HCT116 (cell line): ENCODE results near the gene UBXN2A. TPM values are rescaled to one million over a fixed set of nuclear protein-coding genes. Genes with fewer than 3 reads are reported as not detected.

ENCODE experiments used
- ATAC-seq: fragments of 200-7000 bp; cut with Tn5 transposase; 2 replicates; pipeline ENCODE4 v1.9.1; 2020; ENCODE audit warnings: mild to moderate bottlenecking, moderate library complexity
- BruUV-seq: library from RNA; stranded (reverse); fragments of 400-500 nt; replicated peaks from 2 replicates; lab custom pipeline; 2021; lab: Mats Ljungman, UMichigan
- CTCF ChIA-PET: fragments of 300-600 bp; sonication (Branson Sonifier 250); formaldehyde crosslinking; loops from one replicate; lab custom pipeline; 2021; ENCODE audit warnings: antibody characterized with exemption; lab: Charles Lee
- POLR2A ChIA-PET: fragments of 300-600, 350-600 bp; sonication (Branson Sonifier 250); formaldehyde crosslinking; loops from one replicate; lab custom pipeline; 2021; ENCODE audit warnings: antibody characterized with exemption; lab: Charles Lee
- RAD21 ChIA-PET, 2 experiments: fragments of 300-600 bp; sonication (Branson Sonifier 250); formaldehyde crosslinking; loops; one replicate each; lab custom pipeline; 2023; ENCODE audit warnings: low total read pairs in 2 of 2; ENCODE audit not compliant: uncharacterized antibody in 2 of 2, unreplicated experiment in 2 of 2, low non-redundant PET in 1 of 2; lab: Charles Lee
- DNase-seq: peaks from one replicate; pipeline ENCODE4 v3.0.0-alpha.2; 2010; ENCODE audit warnings: low read depth, low spot score
- H2AFZ ChIP-seq: fragments of 200-600 bp; shearing (Covaris generic), sonication (generic); 2 replicates; pipeline ENCODE4 v1.6.1; 2017; ENCODE audit warnings: low read depth, mixed run types, mixed read lengths, antibody characterized with exemption, low read length; ENCODE audit not compliant: poor library complexity, severe bottlenecking
- H3K27ac ChIP-seq: 2 replicates; pipeline ENCODE4 v1.5.1; 2012; ENCODE audit warnings: low read depth, low read length
- H3K27me3 ChIP-seq: fragments of 200-600 bp; sonication (generic); 2 replicates; pipeline ENCODE4 v1.6.1; 2016; ENCODE audit warnings: mixed run types, low read length, mixed read lengths; ENCODE audit not compliant: insufficient read depth
- H3K36me3 ChIP-seq, 2 experiments: fragments of 200-500 bp in 1 of 2; fragments of 200-600 bp in 1 of 2; sonication (Bioruptor generic) in 1 of 2; sonication (generic) in 1 of 2; 2 replicates each; pipeline versions ENCODE4 v1.5.1 to v1.6.1; 2014 to 2016; ENCODE audit warnings: low read length in 2 of 2, inconsistent platforms in 1 of 2, mixed read lengths in 1 of 2, mixed run types in 1 of 2; ENCODE audit not compliant: insufficient read depth in 2 of 2, control insufficient read depth in 1 of 2
- H3K4me1 ChIP-seq, 2 experiments: fragments of 200-600 bp in 1 of 2; sonication (generic) in 1 of 2; 2 replicates each; pipeline versions ENCODE4 v1.5.1 to v1.6.1; 2012 to 2017; ENCODE audit warnings: low read length in 2 of 2, inconsistent platforms in 1 of 2, mild to moderate bottlenecking in 1 of 2, mixed read lengths in 1 of 2, mixed run types in 1 of 2, moderate library complexity in 1 of 2; ENCODE audit not compliant: insufficient read depth in 2 of 2, control insufficient read depth in 1 of 2
- H3K4me2 ChIP-seq: fragments of 200-600 bp; sonication (generic); 2 replicates; pipeline ENCODE4 v1.6.1; 2017; ENCODE audit warnings: mixed run types, low read length, mixed read lengths
- H3K4me3 ChIP-seq, 2 experiments: fragments of 200-600 bp in 1 of 2; sonication (generic) in 1 of 2; replicated peaks in 1 of 2; 2 replicates each; pipeline ENCODE4 v1.5.1; 2011 to 2016; ENCODE audit warnings: low read length in 2 of 2, control low read depth in 1 of 2, low read depth in 1 of 2, mild to moderate bottlenecking in 1 of 2, mixed read lengths in 1 of 2, mixed run types in 1 of 2
- H3K79me2 ChIP-seq: fragments of 200-600 bp; sonication (generic); 2 replicates; pipeline ENCODE4 v1.6.1; 2017; ENCODE audit warnings: mild to moderate bottlenecking, mixed run types, low read length, moderate library complexity, mixed read lengths; ENCODE audit not compliant: insufficient read depth
- H3K9ac ChIP-seq: fragments of 200-600 bp; sonication (generic); 2 replicates; pipeline ENCODE4 v1.6.1; 2016; ENCODE audit warnings: low read length, mixed read lengths
- H3K9me2 ChIP-seq: fragments of 200-600 bp; sonication (generic), shearing (Covaris generic); 2 replicates; pipeline ENCODE4 v1.6.1; 2017; ENCODE audit warnings: mixed run types, mild to moderate bottlenecking, moderate library complexity; ENCODE audit not compliant: insufficient read depth
- H3K9me3 ChIP-seq, 2 experiments: fragments of 200-500 bp in 1 of 2; fragments of 200-600 bp in 1 of 2; sonication (Bioruptor generic) in 1 of 2; sonication (generic) in 1 of 2; 2 replicates each; pipeline ENCODE4 v1.6.1; 2014 to 2017; ENCODE audit warnings: low read length in 2 of 2, mixed read lengths in 2 of 2, inconsistent platforms in 1 of 2, low read depth in 1 of 2, mild to moderate bottlenecking in 1 of 2, mixed run types in 1 of 2, moderate library complexity in 1 of 2; ENCODE audit not compliant: control insufficient read depth in 1 of 2, insufficient read depth in 1 of 2
- H4K20me1 ChIP-seq: fragments of 200-600 bp; sonication (generic), shearing (Covaris generic); 2 replicates; pipeline ENCODE4 v1.6.1; 2017; ENCODE audit warnings: mixed run types, mild to moderate bottlenecking, moderate library complexity; ENCODE audit not compliant: insufficient read depth
- CBX3 ChIP-seq: IDR thresholded peaks from 2 replicates; pipeline ENCODE4 v1.6.1; 2012; ENCODE audit warnings: low read depth
- EGR1 ChIP-seq: IDR thresholded peaks from 2 replicates; pipeline ENCODE4 v1.6.1; 2012; ENCODE audit warnings: low read depth
- ELF1 ChIP-seq: IDR thresholded peaks from 2 replicates; pipeline ENCODE4 v1.6.1; 2012; ENCODE audit warnings: low read depth, borderline replicate concordance
- EZH2 ChIP-seq: fragments of 200-600 bp; sonication (generic); IDR thresholded peaks from 2 replicates; pipeline ENCODE4 v1.6.1; 2017; ENCODE audit warnings: antibody characterized with exemption, mixed run types
- EZH2phosphoT487 ChIP-seq: fragments of 200-600 bp; IDR thresholded peaks from 2 replicates; pipeline ENCODE4 v1.6.1; 2018; ENCODE audit warnings: antibody characterized with exemption, borderline replicate concordance
- FOSL1 ChIP-seq: IDR thresholded peaks from 2 replicates; pipeline ENCODE4 v1.6.1; 2012; ENCODE audit warnings: low read depth
- JUND ChIP-seq: IDR thresholded peaks from 2 replicates; pipeline ENCODE4 v1.6.1; 2012
- RAD21 ChIP-seq: IDR thresholded peaks from 2 replicates; pipeline ENCODE4 v1.6.1; 2012; ENCODE audit warnings: low read depth, mild to moderate bottlenecking
- SP1 ChIP-seq: IDR thresholded peaks from 2 replicates; pipeline ENCODE4 v1.6.1; 2012; ENCODE audit warnings: low read depth
- SRF ChIP-seq: IDR thresholded peaks from 2 replicates; pipeline ENCODE4 v1.6.1; 2012; ENCODE audit warnings: low read depth
- YY1 ChIP-seq: IDR thresholded peaks from 2 replicates; pipeline ENCODE4 v1.6.1; 2011; ENCODE audit warnings: low read length, low read depth, moderate library complexity, mild to moderate bottlenecking; ENCODE audit not compliant: insufficient replicate concordance; ENCODE audit errors: extremely low read depth
- ZFX ChIP-seq: fragments of 450-650 bp; IDR thresholded peaks from 2 replicates; pipeline ENCODE4 v1.6.1; 2017
- intact Hi-C: fragments of 100-400 bp; cut with micrococcal nuclease; formaldehyde crosslinking; loops from 2 replicates; pipeline ENCODE4 v1.10.0; 2022
- total RNA-seq: library from RNA; stranded (reverse); gene quantifications from one replicate; pipeline ENCODE4 v1.2.1, GENCODE V29; 2021; ENCODE audit not compliant: unreplicated experiment
- TF ChIP-seq, protein P1 (sequence below): IDR thresholded peaks from 2 replicates; pipeline ENCODE4 v1.6.1; 2012; ENCODE audit warnings: low read depth
- TF ChIP-seq, protein P2 (sequence below), 3 experiments: fragments of 200-600 bp in 1 of 3; sonication (generic) in 1 of 3; IDR thresholded peaks in 2 of 3; conservative IDR thresholded peaks in 1 of 3; 2 replicates each; pipeline ENCODE4 v1.5.1; 2012 to 2017; ENCODE audit warnings: low read depth in 2 of 3, low read length in 2 of 3, antibody characterized with exemption in 1 of 3, borderline replicate concordance in 1 of 3, control low read depth in 1 of 3, mild to moderate bottlenecking in 1 of 3, mixed read lengths in 1 of 3, mixed run types in 1 of 3, moderate library complexity in 1 of 3; ENCODE audit not compliant: insufficient read depth in 1 of 3

The UBXN2A gene
- total RNA-seq, 1 experiment from 2014 or later = 14.1 TPM

DNA sequence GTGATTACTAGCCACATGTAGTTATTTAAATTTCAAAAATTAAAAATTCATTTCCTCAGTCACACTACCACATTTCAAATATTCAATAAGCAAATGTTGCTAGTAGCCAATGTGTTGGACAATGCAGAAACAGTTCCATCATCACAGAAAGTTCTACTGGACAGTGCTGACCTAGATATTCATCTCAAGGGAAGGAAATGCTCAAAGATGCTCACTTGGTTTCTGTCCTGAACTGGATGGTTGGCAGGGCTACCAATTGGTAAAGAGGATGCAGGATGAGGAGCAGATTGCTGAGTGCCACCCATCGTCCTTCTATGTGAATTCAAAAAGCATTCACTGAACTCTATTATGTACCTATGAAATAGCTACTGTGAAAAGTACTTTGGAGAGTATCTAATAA is 6.0 kb upstream of the UBXN2A start:
- ChIA-PET RAD21 (no interaction called here), CTCF (no interaction called here), POLR2A (no interaction called here)

DNA sequence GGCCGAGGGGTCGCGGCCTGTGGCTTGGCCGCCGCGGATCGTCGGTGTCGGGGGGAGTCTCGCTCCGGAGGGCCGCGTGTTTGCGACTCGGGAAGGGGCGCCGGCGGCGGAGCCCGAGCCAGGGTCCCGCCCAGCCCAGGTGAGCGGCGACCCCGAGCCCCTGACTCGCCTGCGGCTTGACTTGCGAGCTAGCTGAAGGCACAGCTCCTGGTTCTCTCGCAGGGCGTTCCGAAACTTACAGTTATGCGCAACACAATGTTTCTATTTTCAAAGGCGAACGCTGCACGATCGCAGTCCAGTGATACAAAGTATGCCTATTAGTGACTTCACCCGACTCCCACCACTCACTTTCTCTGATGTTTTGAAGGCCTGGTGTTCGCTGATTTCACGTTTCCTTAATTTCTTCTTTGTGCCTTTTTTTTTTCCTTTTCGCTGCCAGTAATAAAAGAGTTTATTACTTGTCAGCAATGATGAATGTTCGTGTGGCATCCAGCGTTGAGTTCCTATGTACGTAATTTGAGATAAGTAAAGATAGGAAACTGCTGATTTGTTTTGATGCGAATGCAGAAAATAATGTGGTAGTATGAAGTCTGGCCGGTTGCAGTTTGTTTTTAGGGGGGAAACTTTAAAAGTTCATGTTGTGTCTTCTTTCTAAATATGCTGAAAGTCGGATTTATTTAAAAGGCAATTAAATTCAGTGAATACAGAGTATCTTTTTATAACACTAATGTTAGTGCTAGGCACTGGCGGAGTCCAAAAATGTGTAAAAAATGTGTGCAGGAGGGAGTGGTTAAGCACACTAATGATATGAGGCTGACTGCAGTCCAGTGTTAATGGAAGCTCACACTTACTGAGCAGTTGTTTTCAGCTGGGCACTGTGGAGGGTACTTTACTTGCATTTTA is 706 bp downstream of the UBXN2A start:
- peak overlapping the region; percentile 84 for H3K9ac ChIP-seq
- H2AFZ ChIP-seq = no peak overlapping the region
- H3K79me2 ChIP-seq = peaks cover 42% of the 10 kb centered on the region
- peak overlapping the region; percentile 82 for H3K4me2 ChIP-seq
- POLR2A ChIA-PET = interaction anchor here (1.4 kb wide), 1 partner anchor 15 kb away, joined by 3 read pairs; the partner anchor contains the start of gene ATAD2B
- intact Hi-C loops = loop anchor here (5.0 kb wide), 1 partner anchor 136 kb away; the partner anchor contains the start of gene SF3B6
- peak overlapping the region; percentile 61 to 75 for H3K4me3 ChIP-seq
- ATAC-seq (peak; percentile 61), DNase-seq (no peak)
- no peaks in the 10 kb centered on the region for H3K36me3 ChIP-seq
- H3K9me2 ChIP-seq = no peaks in the 10 kb centered on the region
- H3K27ac ChIP-seq = peak overlapping the region; percentile 70
- RAD21 ChIA-PET = no interaction called here
- H3K27me3 ChIP-seq = no peaks in the 10 kb centered on the region
- H4K20me1 ChIP-seq = no peaks in the 10 kb centered on the region
- TSS peak; percentile 73 for BruUV-seq
- no peaks in the 10 kb centered on the region for H3K9me3 ChIP-seq
- CTCF ChIA-PET = interaction anchor here (1.9 kb wide), 1 partner anchor 14 kb away, joined by 6 read pairs; the partner anchor contains the start of gene ATAD2B
- H3K4me1 ChIP-seq = peaks cover 4 to 33% of the 10 kb centered on the region in 2 experiments; a peak in 3 of 4 replicates
- TF ChIP-seq CBX3 (no peak), SRF (no peak), FOSL1 (no peak), JUND (no peak), ZFX (peak; percentile 72), ELF1 (no peak), RAD21 (no peak), YY1 (no peak), EZH2 (no peak), SP1 (no peak), EGR1 (0 out of 2 replicates have a peak, but pooled peaks have one; percentile 1)
- TF ChIP-seq, protein P1, sequence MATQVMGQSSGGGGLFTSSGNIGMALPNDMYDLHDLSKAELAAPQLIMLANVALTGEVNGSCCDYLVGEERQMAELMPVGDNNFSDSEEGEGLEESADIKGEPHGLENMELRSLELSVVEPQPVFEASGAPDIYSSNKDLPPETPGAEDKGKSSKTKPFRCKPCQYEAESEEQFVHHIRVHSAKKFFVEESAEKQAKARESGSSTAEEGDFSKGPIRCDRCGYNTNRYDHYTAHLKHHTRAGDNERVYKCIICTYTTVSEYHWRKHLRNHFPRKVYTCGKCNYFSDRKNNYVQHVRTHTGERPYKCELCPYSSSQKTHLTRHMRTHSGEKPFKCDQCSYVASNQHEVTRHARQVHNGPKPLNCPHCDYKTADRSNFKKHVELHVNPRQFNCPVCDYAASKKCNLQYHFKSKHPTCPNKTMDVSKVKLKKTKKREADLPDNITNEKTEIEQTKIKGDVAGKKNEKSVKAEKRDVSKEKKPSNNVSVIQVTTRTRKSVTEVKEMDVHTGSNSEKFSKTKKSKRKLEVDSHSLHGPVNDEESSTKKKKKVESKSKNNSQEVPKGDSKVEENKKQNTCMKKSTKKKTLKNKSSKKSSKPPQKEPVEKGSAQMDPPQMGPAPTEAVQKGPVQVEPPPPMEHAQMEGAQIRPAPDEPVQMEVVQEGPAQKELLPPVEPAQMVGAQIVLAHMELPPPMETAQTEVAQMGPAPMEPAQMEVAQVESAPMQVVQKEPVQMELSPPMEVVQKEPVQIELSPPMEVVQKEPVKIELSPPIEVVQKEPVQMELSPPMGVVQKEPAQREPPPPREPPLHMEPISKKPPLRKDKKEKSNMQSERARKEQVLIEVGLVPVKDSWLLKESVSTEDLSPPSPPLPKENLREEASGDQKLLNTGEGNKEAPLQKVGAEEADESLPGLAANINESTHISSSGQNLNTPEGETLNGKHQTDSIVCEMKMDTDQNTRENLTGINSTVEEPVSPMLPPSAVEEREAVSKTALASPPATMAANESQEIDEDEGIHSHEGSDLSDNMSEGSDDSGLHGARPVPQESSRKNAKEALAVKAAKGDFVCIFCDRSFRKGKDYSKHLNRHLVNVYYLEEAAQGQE = no peak
- TF ChIP-seq, protein P2, sequence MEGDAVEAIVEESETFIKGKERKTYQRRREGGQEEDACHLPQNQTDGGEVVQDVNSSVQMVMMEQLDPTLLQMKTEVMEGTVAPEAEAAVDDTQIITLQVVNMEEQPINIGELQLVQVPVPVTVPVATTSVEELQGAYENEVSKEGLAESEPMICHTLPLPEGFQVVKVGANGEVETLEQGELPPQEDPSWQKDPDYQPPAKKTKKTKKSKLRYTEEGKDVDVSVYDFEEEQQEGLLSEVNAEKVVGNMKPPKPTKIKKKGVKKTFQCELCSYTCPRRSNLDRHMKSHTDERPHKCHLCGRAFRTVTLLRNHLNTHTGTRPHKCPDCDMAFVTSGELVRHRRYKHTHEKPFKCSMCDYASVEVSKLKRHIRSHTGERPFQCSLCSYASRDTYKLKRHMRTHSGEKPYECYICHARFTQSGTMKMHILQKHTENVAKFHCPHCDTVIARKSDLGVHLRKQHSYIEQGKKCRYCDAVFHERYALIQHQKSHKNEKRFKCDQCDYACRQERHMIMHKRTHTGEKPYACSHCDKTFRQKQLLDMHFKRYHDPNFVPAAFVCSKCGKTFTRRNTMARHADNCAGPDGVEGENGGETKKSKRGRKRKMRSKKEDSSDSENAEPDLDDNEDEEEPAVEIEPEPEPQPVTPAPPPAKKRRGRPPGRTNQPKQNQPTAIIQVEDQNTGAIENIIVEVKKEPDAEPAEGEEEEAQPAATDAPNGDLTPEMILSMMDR (IDR thresholded peaks at IDR 0.05 in 2 of 3, conservative IDR thresholded peaks at IDR 0.05 in 1 of 3; ENCODE audit: borderline replicate concordance in 1 of 3, insufficient read depth in 1 of 3, low read depth in 2 of 3, low read length in 2 of 3) = no peak

More for the DNA sequence above, 6.0 kb upstream of the UBXN2A start:
- Histone ChIP-seq H3K4me1 (peaks cover 0 to under 1% of the 10 kb centered on the region in 2 experiments; a peak in 1 of 4 replicates), H3K27me3 (no peaks in the 10 kb centered on the region), H3K4me3 (no peak overlapping the region), H3K9me3 (no peaks in the 10 kb centered on the region), H3K36me3 (no peaks in the 10 kb centered on the region), H3K79me2 (no peaks in the 10 kb centered on the region), H3K9ac (no peak overlapping the region), H3K27ac (no peak overlapping the region), H3K9me2 (no peaks in the 10 kb centered on the region), H3K4me2 (no peak overlapping the region), H2AFZ (no peak overlapping the region), H4K20me1 (no peaks in the 10 kb centered on the region)
- ATAC-seq (no peak), DNase-seq (no peak)
- TF ChIP-seq ELF1 (no peak), EZH2phosphoT487 (no peak), YY1 (no peak)
- no TSS peak for BruUV-seq
- intact Hi-C loops = no loop called here
